KMS-11 (cell line): ENCODE data around the gene LCE1E.

Experiments
- H2AFZ ChIP-seq: fragments of 200-600 bp; sonication (generic); 2 replicates; pipeline ENCODE4 v1.6.1; 2016; ENCODE audit warnings: antibody characterized with exemption, mixed run types, low read depth
- H3K27ac ChIP-seq: fragments of 200-600 bp; sonication (generic); 2 replicates; pipeline ENCODE4 v1.6.1; 2016; ENCODE audit warnings: mild to moderate bottlenecking, mixed run types
- H3K27me3 ChIP-seq: fragments of 200-600 bp; sonication (generic); 2 replicates; pipeline ENCODE4 v1.6.1; 2017; ENCODE audit warnings: mild to moderate bottlenecking, low read depth, mixed run types, moderate library complexity; ENCODE audit not compliant: insufficient read depth
- H3K36me3 ChIP-seq: fragments of 200-600 bp; sonication (generic); 2 replicates; pipeline ENCODE4 v1.6.1; 2017; ENCODE audit warnings: mild to moderate bottlenecking, mixed run types; ENCODE audit not compliant: insufficient read depth
- H3K4me1 ChIP-seq: fragments of 200-600 bp; sonication (generic); 2 replicates; pipeline ENCODE4 v1.6.1; 2016; ENCODE audit warnings: mild to moderate bottlenecking, low read depth, mixed run types; ENCODE audit not compliant: poor library complexity, severe bottlenecking
- H3K4me2 ChIP-seq: fragments of 200-600 bp; sonication (generic); 2 replicates; pipeline ENCODE4 v1.7.0; 2016; ENCODE audit warnings: mild to moderate bottlenecking, mixed run types
- H3K4me3 ChIP-seq: fragments of 200-600 bp; sonication (generic); IDR thresholded peaks from 2 replicates; pipeline ENCODE4 v1.6.1; 2017; ENCODE audit warnings: low read depth, low read length, mixed read lengths; ENCODE audit not compliant: insufficient read depth
- H3K79me2 ChIP-seq: fragments of 200-600 bp; sonication (generic); 2 replicates; pipeline ENCODE4 v1.6.1; 2016; ENCODE audit warnings: low read depth, mixed run types; ENCODE audit not compliant: insufficient read depth
- H3K9ac ChIP-seq: fragments of 200-600 bp; sonication (generic); 2 replicates; pipeline ENCODE4 v1.6.1; 2016; ENCODE audit warnings: mild to moderate bottlenecking, mixed run types
- H4K20me1 ChIP-seq: fragments of 200-600 bp; sonication (generic); 2 replicates; pipeline ENCODE4 v1.6.1; 2016; ENCODE audit warnings: mild to moderate bottlenecking, mixed run types; ENCODE audit not compliant: insufficient read depth
- TF ChIP-seq, protein P1 (sequence below): fragments of 200-600 bp; sonication (generic); conservative IDR thresholded peaks from 2 replicates; pipeline ENCODE4 v1.6.1; 2017; ENCODE audit warnings: low read depth, mild to moderate bottlenecking, antibody characterized with exemption, low read length, moderate library complexity, mixed read lengths

LCE1E gene, protein sequence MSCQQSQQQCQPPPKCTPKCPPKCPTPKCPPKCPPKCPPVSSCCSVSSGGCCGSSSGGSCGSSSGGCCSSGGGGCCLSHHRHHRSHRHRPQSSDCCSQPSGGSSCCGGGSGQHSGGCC

DNA sequence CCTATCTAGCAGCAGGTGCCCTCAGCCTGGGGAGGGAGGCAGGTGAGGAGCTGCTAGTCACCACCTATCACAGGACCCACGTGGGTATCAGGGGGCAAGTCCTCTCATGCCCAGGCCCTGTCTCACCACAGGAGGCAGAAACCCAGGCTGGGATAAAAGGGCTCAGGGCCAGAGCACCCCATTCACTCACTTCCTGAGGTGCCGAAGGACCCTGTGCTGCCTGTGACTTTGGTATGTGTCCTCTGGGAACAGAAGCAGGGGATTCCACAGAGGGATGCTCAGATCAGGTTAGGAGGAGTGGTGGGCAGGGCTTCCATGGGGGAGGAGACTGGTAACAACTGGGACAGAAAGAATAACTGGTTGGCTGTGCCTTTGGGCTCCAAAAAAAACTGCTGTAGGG, at the start of gene LCE1E:
Gene LCE1E, plus strand, starts transcription at position 181 of the 400 bp plus-strand sequence. CDS start 1,043 bp downstream, outside the sequence.
- H4K20me1 ChIP-seq: no peaks in the 10 kb centered on the region
- TF ChIP-seq, protein P1, sequence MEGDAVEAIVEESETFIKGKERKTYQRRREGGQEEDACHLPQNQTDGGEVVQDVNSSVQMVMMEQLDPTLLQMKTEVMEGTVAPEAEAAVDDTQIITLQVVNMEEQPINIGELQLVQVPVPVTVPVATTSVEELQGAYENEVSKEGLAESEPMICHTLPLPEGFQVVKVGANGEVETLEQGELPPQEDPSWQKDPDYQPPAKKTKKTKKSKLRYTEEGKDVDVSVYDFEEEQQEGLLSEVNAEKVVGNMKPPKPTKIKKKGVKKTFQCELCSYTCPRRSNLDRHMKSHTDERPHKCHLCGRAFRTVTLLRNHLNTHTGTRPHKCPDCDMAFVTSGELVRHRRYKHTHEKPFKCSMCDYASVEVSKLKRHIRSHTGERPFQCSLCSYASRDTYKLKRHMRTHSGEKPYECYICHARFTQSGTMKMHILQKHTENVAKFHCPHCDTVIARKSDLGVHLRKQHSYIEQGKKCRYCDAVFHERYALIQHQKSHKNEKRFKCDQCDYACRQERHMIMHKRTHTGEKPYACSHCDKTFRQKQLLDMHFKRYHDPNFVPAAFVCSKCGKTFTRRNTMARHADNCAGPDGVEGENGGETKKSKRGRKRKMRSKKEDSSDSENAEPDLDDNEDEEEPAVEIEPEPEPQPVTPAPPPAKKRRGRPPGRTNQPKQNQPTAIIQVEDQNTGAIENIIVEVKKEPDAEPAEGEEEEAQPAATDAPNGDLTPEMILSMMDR: no peak

GRCh38 chr1:152737997-152738396, 48.1 kb upstream of the LCE1E start:
- no peaks in the 10 kb centered on the region for H3K27me3 ChIP-seq
- no peak overlapping the region for H3K4me2 ChIP-seq
- H3K4me3 ChIP-seq: no peak overlapping the region
- H3K36me3 ChIP-seq: no peaks in the 10 kb centered on the region
- no peak overlapping the region for H3K27ac ChIP-seq
- H3K79me2 ChIP-seq: no peaks in the 10 kb centered on the region
- H3K9ac ChIP-seq: no peak overlapping the region
- H2AFZ ChIP-seq: no peak overlapping the region
- H3K4me1 ChIP-seq: no peaks in the 10 kb centered on the region
- no peaks in the 10 kb centered on the region for H4K20me1 ChIP-seq
- TF ChIP-seq, protein P1: no peak

More for the DNA sequence above, at the start of gene LCE1E:
- Histone ChIP-seq H3K4me2 (no peak within 1 kb of the TSS), H3K79me2 (no peaks in the 10 kb centered on the region), H3K36me3 (no peaks in the 10 kb centered on the region), H3K4me3 (no peak within 1 kb of the TSS), H2AFZ (no peak within 1 kb of the TSS), H3K27ac (no peak within 1 kb of the TSS), H3K27me3 (no peaks in the 10 kb centered on the region), H3K4me1 (no peaks in the 10 kb centered on the region), H3K9ac (no peak within 1 kb of the TSS)

DNA sequence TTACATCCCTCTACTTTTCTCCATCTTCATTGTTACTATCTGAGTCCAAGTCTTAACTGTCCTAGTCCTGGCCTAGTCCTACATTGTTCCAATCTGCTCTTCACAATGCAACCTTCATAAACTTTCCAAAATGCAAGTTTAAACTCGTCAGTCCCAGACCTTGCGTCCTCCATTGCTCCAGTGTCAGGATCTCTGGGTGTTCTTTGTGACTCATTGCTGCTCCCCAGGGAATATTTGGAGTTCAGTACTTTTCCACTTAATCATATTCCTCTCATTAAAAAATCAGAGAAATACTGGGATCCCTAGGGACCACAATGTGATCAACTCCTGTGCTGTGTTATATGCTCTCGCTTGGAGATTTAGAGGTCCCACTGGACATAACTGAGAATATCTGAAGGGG, 46.2 kb upstream of the LCE1E start:
- H3K9ac ChIP-seq: no peak overlapping the region
- H4K20me1 ChIP-seq: no peaks in the 10 kb centered on the region
- no peak overlapping the region for H2AFZ ChIP-seq
- no peaks in the 10 kb centered on the region for H3K79me2 ChIP-seq
- TF ChIP-seq, protein P1: no peak
- no peak overlapping the region for H3K4me3 ChIP-seq
- no peak overlapping the region for H3K27ac ChIP-seq
- no peaks in the 10 kb centered on the region for H3K36me3 ChIP-seq
- no peak overlapping the region for H3K4me2 ChIP-seq
- H3K27me3 ChIP-seq: no peaks in the 10 kb centered on the region
- H3K4me1 ChIP-seq: no peaks in the 10 kb centered on the region

DNA sequence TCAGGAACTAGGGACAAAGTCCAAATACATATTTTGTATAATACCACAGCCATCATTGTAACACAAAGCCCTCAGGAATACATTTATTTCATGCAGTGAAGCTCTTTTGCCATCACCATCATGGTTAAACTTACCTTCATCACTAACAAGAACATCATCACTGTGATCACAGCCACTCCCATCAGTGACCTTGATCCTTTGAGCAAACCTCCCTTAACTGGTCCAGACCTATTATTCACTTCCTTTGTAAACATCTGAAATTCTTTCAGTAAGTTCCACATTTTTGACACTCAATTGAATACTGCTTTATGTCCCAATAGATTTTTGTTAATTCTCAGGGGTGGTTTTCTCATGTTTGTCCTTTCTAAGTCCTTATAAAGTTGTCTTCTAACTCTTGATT, 44.4 kb upstream of the LCE1E start:
- no peaks in the 10 kb centered on the region for H3K4me1 ChIP-seq

More for the DNA sequence above, 44.4 kb upstream of the LCE1E start:
- H3K4me2 ChIP-seq: no peak overlapping the region
- H3K36me3 ChIP-seq: no peaks in the 10 kb centered on the region
- H3K9ac ChIP-seq: no peak overlapping the region
- H3K79me2 ChIP-seq: no peaks in the 10 kb centered on the region
- no peak overlapping the region for H2AFZ ChIP-seq
- no peaks in the 10 kb centered on the region for H3K27me3 ChIP-seq
- H4K20me1 ChIP-seq: no peaks in the 10 kb centered on the region
- TF ChIP-seq, protein P1: no peak
- H3K4me3 ChIP-seq: no peak overlapping the region
- no peak overlapping the region for H3K27ac ChIP-seq
